HG03103 (cell line): ENCODE results near the gene CHST3.
"Not testable (repeated sequence)": the region's sequence is repeated elsewhere in the genome, so short reads cannot be mapped to it uniquely, and the experiment has no call there.

Source experiments
- ATAC-seq: cut with Tn5 transposase; IDR thresholded peaks from one replicate; pipeline ENCODE4 v1.9.1; 2021; ENCODE audit warnings: low read depth; ENCODE audit not compliant: unreplicated experiment

CHST3 gene

DNA sequence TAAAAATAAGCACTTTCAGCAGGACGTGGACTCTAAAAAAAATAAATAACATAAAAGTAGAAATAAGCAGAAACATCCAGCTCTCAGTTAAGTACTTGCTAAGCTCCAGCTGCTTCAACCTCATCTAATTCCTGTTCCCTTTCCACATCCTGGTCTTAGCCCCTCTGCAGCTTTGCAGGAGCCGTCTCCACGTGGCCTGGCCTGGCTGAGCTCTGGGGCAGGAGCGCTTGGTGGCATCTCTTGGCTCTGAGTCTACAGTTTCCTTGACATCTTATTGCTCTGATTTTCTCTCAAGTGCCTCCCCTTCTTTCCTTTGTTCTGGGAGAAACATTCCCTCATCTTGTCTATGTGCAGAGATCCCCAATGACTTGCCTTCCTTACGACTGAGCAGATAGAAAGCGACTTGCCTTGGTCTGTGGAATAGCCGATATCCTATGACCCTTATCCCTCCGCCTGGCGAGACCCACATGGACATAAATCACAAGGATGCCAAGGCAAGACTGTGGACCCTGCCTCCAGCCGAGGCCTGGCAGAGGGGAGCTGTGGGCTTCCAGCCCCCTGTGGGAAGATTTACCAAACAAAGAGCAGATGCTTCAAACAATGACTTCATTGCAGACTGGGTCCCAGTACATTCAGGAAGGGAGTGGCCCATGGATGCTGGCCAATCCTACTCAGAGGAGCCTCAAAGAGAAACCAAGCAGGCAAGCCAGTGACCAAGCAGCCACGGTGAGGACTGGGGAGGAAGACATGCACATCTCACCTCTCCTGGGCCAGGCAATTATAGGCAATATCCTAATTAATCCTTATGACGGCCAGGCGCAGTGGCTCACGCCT lies 62.3 kb downstream of the CHST3 start:
- no peak for ATAC-seq

DNA sequence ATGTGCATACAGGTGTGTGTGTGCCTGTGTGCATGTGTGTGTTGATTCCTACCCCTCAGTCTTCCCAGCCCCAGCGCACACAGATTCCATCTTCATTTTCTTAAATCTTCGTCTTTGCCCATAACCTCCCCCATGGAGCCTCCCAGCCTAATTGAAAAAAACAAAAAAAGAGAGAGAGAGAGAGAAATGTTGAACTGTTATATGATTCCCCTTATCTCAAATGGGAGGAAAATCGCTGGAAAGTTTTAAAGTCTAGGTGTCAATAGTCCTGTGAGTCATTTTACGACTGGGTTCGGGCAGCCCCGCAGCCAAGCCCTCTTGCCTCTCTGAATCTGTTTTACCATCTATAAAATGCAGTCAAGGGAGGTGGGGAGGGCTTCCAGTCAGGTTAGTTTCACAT lies 63.3 kb downstream of the CHST3 start:
- no peak for ATAC-seq

DNA sequence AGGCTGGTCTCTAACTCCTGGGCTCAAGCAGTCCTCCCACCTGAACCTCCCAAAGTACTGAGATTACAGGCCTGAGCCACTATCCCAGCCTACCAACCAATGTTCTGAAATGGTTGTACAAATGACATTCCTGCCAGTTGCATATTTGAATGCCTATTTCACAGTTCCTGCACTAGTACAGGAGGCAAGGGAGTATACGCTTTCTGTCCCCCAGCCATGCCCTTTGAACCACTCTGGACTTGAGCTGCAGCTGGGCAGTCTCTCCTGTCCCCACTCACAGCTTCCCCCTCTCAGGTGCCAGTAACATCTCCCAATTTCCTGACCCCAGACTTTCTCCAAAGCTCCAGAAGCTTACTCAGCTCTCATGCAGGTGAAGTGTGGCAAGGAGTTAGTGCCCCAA lies 65.2 kb downstream of the CHST3 start:
- ATAC-seq, result no peak

DNA sequence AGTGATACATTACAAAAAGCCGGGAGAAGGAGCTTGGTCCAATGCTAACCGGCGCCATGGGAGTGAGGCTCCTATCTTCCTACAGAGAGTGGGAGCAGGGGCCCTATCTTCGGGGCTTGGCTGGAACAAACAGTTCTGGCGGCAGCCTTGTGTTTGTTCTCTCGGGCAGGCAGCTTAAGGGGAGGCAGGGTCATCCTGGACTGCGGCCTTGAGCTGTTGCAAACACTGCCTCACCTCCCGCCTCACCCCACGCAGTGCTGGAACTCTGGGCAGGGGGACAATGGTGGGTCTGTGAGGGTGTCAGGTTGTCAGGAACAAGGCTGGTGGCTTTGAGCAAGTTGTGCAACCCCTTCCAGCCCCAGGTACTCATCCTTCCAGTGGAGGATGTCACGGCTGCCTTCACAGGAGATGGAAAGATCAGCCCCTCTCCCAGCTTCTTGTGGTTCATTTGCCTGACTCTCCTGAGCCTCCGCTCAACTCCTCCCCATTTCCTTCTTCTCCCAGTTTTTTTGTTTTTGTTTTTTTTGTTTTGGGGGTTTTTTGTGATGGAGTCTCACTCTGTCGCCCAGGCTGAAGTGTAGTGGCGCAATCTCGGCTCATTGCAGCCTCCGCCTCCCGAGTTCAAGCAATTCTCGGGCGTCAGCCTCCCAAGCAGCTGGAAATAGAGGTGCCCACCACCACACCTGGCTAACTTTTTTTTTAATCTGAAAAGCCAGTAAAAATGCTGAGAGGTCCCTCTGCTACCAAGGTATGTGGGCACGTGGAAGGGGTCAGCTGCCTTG lies 66.8 kb downstream of the CHST3 start:
- no peak for ATAC-seq

DNA sequence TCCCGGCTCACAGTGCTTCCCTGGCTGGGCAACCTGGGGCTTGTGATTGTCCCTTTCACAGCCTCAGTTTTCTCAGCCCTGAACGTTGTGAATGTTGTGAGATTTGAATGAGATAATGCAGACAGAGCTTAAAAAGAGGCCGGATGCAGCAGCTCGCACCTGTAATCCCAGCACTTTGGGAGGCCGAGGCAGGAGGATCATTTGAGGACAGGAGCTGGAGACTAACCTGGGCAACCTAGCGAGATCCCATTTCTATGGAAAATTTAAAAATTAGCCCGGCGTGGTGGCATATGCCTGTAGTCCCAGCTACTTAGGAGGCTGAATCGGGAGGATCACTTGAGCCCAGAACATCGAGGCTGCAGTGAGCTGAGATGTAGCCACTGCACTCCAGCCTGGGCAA lies 67.5 kb downstream of the CHST3 start:
- no peak for ATAC-seq

DNA sequence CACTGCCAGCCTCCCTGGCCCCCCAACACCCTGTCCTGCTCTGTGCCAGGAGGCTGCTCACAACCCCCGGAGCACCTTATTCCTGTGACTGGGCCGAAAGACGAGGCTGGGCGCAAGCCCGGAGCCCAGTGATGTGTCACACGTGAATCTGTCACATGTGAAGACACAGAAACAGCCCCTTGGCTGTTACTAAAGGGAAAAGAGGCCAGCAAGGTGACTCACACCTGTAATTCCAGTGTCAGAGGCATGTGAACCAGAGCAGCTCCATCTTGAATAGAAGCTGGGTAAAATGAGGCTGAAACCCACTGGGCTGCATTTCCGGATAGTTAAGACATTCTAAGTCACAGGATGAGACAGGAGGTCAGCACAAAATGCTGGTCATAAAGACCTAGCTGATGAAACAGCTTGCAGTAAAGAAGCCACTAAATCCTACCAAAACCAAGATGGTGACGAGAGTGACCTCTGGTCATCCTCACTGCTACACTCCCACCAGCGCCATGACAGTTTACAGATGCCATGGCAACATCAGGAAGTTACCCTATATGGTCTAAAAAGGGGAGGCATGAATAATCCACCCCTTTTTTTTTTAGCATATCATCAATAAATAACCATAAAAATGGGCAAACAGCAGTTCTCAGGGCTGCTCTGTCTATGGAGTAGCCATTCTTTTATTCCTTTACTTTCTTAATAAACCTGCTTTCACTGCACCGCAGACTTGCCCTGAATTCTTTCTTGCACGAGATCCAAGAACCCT lies 68.4 kb downstream of the CHST3 start:
- ATAC-seq, result not testable (repeated sequence)

DNA sequence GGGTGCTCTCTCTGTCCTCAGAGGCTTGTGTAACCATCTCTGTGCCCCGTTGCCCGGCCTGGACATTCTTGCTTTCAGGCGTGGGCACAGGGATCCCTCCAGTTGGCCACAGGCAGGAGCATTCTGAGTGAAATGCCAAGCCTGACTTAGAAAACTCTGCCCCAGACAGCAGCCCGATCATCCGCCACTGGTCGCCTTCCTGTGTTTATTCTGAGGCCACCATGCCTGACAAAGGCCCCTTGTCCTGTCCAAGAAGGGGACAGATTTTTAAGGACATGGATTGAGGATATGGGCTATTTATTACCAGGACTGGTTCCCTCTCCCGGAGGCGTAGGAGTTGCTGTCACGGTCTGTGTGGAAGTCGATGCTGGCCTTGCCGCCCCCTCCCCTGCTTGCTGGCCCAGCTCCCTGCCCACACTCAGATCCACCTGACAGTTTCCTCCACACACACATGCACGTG lies 69.9 kb downstream of the CHST3 start:
- ATAC-seq, result no peak

DNA sequence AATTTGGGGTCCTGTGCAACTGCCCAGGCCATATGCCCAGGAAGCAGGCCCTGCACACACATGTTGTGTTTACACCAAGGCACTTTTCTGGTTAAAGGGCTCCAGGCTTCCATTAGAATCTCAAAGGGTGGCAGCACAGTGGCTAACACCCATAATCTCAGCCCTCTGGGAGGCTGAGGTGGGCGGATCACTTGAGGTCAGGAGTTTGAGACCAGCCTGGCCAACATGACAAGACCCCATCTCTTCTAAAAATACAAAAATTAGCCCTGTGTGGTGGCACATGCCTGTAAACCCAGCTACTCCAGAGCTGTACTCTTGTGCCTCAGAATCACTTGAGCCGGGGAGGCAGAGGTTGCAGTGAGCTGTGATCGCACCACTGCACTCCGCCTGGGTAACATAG lies 70.6 kb downstream of the CHST3 start:
- ATAC-seq, result no peak

DNA sequence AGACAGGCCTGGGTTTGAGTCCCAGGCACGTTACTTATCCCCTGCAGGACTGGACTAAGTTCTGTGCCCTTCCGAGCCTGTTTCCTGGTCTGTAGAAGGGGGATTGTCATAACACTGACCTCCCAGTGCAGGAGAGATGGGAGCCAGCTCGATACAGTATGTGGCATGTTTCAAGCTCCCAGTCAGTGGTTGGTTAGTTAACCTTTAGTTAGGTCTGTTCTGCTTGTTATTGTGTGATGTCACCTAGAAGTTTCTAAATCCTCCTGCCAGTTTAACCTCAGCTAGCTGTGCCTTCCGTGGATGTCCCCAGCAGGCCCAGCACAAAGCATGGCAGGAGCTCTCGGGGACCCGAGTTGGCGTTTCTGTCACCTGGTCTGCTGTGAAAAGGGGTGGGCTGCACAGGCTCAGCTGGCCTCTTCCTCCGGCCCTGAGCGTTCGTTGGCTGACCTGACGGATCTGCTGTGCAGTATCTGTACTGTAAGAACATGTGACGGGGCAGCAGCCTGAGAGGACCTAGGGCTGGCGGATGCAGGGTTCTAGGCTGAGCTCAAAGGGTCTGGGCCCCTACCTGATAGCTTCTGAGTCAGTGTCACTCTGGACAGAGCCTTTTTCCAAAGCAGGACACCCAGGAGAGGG lies 71.2 kb downstream of the CHST3 start:
- no peak for ATAC-seq

DNA sequence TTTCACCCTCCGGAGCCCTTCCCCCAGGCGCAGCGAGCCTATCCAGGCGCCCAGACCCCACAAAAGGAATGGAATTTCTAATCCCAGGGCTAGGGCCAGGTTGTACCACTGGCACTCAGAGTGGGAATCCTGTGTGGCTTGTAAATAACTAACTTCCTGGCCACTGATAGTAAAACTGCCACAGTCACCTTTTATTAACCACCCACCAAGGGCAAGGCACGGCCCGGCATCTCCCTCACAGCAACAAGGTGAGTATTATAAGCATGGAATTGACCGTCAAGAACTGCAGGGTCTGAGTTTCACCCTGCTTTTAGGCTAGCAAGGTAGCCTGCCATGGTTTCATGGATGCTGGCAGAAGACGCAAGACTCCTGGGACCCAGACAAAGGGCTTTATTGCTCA lies 73.1 kb downstream of the CHST3 start:
- ATAC-seq, result no peak

DNA sequence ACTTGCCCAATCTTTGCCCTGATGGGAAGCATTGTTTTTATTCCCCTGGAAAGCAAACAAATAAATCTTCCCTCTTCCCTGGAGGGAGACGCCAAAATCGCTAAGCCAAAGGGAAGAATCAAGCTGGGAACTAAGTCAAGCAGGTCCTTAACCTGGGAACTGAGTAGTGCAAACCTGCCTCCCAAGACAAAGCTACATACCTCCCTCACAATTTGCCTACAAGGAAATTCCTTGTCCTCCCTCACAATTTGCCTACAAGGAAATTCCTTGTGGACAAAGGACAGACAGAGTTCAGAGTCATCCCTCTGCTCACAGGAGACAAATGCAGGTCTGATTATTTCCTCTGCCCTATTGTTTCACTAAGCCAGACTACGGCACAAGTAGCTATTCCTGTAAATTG lies 73.6 kb downstream of the CHST3 start:
- ATAC-seq, result no peak

DNA sequence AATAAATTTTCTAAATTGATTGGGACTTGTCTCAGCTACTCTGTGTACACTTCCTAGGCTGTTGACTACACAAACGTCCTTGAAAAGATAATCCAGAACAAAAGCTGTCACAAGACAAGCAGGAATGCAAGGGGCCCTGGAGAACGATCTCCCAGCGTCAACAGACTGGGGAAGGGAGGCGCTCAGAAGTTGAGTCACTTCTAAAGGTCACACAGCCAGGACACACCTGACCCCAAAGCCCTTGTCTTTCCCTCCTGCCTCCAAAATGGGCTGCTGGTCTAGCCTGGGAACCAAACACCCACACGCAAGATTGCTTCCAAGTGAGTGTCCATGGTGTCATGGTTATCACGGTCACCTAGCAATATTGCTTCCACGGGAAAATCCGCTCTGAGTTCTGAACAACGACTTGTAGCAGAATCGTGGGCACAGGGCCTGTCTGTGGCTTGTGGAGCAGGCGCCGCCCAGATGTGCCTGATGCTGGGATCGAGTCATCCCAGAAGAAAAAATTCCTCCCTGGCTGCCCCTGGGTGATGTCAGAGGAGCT lies 74.3 kb downstream of the CHST3 start:
- ATAC-seq, result no peak

DNA sequence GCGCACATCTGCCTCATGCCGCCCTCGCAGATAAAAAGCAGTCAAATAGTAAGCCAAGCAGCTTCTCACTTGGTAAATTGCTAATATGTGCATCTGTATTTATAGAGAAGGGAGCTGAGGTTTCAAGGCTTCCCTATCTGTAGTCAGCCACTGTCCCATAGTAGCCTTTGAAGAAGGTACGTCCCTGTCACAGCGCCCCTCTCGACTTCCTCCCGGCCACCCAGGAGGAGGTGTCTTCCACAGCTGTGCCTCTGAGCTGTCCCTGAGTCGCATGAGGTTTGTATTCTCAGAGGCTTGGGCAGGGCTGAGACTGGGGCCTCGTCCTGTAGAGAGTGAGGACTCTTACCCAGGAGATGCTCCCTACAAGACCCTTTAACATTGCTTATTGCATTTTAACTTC lies 75.2 kb downstream of the CHST3 start:
- ATAC-seq, result no peak

DNA sequence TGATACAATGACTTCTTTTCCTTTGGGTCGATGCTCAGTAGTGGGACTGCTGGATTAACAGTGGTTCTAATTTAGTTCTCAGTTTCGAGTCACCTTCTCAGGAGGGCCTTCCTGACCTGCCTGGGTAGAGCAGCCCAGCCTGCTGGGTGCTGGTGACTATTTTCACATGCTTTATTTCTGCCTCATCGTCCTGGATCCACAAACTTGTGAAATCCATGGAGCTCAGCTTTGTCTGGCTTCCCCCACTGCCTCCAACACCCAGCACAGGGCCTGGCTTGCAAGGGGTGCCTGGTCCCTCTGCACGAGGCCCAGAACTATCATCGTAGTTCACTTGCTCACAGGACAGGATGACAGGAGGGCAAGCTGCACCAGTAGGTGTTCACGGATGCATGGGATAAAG lies 77.3 kb downstream of the CHST3 start:
- no peak for ATAC-seq

DNA sequence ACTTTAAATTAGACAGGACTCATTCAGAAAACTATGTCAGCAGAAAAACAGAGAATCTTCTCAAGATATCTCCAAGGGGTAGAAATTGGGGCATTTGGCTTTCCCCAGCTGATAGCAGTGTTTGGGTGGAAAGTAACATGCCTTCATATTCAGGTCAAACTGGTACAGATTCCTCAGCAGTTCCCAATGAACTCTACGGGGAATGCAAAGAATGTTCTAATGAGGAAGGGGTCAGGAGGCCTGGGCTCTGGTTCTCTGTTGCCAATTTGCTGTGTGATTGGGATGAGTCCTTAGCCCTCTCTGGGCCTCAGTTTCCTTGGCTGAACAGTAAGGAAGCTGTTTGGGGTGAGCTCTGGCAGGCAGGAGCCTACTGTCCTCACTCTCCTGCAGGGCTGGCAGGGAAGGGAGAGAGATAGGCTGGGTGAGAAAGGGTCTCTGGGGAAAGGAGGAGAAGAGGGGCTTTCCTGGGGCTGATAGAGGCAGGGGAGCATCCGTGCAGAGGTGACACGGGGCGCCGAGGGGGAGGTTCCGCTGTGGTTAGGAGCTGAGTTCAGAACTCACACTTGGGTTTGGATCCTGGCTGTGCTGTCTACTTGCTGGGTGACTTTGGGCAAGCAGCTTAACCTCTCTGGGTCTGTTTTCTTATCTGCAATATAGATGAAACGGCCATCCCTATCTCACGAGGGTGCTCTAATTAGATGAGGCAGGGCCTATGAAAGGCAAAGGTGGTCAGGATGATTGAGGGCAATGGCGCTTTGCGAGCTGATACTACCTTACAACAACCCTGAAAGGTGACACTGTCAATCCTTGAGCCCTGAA lies 79.0 kb downstream of the CHST3 start:
- ATAC-seq, result no peak

DNA sequence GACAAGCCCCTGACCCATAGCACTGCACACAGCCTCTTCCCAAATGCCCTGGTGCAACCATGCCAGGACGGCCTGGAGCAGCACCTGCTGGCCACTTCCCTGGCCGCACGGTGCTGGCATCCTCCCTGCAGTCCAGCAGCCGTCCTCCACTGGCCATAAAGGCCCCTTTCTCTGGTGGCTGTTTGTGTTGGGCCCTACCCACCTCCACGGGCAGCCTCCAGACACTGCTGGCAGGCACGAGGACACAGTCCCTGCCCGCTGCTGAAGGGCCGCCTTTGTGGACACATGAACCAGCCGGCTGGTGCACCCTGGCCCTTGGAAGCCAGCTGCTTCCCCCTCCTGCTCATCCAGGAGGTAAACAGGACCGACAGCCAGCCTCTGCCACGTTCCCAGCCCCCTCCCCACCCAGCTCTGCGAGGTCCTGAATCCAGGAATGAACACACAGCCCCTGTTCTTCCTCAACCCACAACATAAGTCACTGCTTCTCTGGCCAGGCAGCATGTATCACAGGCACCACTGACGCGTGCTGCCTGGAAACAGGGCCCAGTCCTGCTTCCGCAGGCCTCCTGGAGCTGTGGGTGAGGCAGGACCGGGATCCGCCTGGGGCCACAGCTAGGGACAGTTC lies 80.3 kb downstream of the CHST3 start:
- no peak for ATAC-seq

DNA sequence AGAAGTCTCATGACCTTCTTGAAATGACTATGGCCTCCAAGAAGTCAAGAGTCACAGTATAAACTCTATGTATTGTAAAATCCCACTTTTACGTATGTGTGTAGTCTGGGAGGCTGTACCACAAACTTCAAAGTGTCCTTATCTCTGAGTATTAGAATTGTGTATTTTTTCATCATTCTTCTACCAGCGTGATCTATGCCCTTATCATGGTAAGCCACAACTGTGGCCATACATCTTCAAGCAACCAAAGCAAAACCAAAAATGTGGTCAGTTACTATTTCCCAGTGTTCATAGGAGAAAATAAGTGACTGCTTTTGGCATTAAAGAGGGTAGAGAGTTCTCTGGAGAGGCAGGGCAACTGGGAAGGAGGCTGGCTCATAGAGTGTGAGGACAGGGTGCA lies 81.4 kb downstream of the CHST3 start:
- no peak for ATAC-seq

DNA sequence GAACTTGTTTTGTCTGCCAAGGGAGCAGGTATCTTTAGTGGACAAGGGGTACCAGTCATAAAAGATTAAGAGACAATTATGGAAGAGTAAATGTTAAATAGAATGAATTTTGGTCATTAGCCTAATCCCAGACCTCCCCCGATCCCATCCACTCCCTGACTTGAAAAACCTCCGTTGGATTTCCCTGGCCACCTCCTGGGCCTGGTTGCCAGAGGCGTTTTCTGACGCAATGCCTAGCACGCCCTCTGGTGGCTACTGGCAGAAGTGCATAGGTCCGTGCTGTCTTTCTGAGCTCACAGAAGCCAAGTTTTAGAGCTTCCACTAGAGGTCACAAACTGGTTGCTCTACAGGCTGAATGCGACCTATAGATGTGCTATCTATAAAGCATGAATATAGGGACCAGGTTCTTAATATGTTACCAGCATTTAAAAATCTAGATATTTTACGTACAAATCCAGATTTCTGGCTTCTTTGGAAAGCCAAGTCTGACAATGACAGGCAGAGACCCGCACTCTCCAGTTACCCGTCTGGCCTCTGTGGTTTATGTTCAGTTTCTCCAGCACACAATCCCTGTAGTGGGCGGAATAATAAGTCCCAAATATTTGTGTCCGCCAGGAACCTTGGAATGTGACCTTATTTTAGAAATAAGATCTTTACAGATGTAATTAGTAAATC lies 84.4 kb downstream of the CHST3 start:
- no peak for ATAC-seq

DNA sequence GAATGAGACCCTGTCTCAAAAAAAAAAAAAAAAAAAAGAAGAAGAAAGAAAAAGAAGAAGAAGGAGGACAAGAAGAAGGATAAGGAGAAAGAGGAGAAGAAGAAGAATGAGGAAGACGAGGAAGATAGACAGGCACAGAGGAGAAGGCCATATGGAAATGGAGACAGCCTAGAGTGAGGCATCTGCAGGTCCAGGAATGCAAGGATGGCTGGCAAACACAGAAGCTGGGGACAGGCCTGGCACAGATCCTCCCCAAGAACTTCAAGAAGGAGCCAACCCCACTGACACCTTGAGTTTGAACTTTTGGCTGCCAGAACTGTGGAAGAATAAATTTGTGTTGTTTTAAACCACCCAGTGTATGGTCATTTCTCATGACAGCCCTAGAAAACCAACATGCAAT lies 85.3 kb downstream of the CHST3 start:
- no peak for ATAC-seq
